GM18499 (cell line): Measurements from ENCODE around the gene USP9X.
"Not testable (repeated sequence)": the region's sequence is repeated elsewhere in the genome, so short reads cannot be mapped to it uniquely, and the experiment has no call there.

Experiments used
- ATAC-seq: cut with Tn5 transposase; IDR thresholded peaks from one replicate; pipeline ENCODE4 v1.9.1; 2021; ENCODE audit warnings: moderate number of reproducible peaks; ENCODE audit not compliant: insufficient read depth, unreplicated experiment

Gene USP9X, protein sequence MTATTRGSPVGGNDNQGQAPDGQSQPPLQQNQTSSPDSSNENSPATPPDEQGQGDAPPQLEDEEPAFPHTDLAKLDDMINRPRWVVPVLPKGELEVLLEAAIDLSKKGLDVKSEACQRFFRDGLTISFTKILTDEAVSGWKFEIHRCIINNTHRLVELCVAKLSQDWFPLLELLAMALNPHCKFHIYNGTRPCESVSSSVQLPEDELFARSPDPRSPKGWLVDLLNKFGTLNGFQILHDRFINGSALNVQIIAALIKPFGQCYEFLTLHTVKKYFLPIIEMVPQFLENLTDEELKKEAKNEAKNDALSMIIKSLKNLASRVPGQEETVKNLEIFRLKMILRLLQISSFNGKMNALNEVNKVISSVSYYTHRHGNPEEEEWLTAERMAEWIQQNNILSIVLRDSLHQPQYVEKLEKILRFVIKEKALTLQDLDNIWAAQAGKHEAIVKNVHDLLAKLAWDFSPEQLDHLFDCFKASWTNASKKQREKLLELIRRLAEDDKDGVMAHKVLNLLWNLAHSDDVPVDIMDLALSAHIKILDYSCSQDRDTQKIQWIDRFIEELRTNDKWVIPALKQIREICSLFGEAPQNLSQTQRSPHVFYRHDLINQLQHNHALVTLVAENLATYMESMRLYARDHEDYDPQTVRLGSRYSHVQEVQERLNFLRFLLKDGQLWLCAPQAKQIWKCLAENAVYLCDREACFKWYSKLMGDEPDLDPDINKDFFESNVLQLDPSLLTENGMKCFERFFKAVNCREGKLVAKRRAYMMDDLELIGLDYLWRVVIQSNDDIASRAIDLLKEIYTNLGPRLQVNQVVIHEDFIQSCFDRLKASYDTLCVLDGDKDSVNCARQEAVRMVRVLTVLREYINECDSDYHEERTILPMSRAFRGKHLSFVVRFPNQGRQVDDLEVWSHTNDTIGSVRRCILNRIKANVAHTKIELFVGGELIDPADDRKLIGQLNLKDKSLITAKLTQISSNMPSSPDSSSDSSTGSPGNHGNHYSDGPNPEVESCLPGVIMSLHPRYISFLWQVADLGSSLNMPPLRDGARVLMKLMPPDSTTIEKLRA (N-terminal part only)

DNA sequence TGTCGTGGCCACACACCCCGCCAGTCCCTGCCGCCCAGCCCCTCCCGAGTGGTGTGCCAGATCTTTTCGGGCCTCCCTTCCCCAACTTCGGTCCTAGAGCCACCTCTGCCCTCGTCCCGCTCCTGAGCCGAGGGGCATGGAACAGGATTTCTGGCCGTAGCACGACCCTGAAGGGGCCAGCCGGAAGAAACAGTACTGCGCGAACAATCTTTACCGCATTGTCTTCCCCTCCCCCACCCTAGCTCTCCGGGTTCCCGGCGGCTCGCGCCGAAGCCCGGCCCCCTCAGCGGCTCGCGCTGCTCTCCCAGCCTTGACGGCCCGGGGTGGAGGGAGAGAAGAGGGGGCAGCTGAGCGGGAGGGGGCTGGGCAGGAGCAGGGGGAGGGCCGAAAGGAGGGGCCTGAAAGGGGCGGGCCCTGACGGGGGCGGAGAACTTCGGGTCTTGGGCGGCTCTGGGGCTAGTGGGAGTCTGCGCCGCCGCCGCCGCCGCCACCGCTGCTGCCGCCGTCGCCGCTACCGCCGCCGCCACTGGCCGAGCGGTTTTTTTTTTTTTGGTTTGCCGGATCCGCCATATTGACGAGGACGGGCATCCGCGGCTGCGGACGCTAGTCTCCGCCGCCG is at the start of gene USP9X:
Gene USP9X (plus strand): TSS at position 553 of the 619 bp plus-strand sequence. CDS start 38,184 bp downstream, outside the sequence.
- peak; percentile 31 for ATAC-seq

DNA sequence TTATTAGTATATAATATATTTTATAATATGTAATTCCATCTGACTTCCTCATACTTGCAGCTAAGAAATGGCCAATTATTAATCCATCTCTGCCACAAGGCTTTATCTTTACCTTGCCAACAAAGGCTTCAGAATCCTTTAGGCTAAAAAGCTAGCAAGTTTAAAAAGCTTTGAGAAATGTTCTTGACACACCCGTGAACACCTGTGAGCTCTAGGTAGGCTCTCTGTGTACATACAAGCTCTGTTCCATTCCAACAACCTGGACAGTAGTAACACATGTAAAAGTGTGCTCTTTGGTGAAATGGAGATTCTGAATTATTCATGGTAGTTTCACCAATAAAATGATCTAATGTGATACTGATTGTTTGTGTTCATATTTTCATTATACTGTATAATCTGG is 49.7 kb upstream of the USP9X start:
- ATAC-seq: no peak

DNA sequence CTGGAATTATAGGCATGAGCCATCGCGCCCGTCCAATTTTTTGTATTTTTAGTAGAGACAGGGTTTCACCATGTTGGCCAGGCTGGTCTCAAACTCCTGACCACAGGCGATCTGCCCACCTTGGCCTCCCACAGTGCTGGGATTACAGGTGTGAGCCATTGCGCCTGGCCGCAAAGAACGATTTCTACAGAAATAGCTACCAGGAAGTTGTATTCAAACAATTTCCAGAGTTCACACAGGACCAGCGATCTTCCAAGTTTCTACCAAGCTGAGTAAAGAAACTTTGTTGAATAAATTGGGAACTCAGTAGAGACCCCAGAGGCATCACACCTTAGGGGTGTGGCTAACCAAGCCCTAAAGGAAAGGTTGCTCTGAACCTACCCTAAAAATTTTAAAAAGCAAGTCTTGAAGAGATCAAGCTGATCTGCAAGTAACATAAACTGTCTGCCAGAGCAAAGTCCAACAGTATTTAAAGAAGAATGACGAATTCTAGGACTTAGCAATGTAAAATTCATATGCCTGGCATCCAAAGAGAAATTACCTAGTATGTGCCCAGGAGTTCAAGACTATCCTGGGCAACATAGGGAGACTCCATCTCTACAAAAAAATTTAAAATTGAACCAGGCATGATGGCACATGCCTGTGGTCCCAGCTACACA is 48.4 kb upstream of the USP9X start:
- ATAC-seq: no peak

DNA sequence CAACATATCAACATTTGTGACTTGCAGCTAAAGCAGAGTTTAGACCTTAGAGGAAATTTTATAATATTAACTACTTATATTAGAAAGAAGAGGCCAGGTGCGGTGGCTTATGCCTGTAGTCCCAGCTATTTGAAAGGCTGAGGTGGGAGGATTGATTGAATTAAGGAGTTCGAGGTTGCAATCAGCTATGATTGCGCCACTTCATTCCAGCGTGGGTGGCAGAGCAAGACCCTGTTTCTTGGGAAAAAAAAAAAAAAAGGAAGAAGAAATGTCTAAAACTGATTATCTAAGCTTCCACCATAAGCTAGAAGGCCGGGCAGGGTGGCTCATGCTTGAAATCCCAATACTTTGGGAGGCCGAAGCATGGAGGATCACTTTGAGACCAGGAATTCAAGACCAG is 42.0 kb upstream of the USP9X start:
- no peak for ATAC-seq

DNA sequence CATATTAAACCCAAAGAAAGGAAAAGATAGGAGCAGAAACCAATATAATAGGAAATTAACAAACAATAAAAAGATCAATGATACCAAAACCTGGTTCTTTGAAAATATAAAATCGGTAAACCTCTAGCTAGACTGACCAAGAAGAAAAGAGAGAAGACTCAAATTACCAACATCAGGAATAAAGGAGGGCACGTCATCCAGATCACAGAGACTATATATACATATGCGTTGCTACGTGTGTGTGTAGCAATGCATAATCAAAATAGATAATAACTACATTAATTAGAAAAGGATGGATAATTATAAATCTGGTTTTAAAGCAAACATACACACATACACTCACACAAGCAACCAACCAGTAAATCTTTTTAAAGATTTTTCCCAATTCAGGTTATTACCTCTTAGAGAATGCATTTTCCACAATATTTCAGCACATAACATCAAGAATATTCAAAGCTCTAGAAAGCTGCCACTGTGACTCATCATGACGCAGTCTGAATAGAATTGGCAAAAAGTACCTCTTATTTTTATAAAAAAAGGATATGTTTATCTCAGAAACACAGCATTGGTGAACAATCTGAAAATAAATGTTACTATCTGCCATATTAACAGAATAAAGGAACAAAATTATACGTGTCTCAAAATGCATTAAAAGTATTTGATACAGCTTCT is 41.4 kb upstream of the USP9X start:
- ATAC-seq: no peak

DNA sequence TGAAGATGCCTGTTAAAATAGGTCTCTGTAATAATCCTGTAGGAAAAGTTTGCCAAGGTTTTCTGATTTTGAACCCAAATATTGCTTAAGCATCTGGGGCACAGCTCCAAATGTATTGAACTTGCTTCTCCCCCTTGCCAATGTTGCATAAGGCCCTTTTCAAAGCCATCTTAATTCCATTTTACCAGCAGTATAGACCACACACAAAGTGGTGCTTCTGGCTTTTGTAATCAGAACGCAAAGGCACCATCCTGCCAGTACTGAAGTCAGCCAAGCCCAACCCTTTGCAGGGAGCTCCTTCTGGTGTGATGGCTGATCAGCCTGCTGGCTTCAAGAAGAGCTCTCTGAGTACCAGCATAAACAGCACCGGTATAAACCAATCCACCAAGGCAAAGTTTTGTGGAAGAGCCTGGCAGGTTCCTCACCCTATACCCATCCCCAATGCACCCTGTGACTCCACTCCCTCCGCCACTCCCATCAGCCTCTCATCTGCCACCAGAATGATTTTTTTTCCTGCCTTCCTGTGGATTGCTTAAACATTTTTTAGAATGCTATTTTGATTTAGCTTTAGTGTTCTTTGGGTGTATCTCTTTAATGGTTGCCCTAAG is 39.2 kb upstream of the USP9X start:
- no peak for ATAC-seq

DNA sequence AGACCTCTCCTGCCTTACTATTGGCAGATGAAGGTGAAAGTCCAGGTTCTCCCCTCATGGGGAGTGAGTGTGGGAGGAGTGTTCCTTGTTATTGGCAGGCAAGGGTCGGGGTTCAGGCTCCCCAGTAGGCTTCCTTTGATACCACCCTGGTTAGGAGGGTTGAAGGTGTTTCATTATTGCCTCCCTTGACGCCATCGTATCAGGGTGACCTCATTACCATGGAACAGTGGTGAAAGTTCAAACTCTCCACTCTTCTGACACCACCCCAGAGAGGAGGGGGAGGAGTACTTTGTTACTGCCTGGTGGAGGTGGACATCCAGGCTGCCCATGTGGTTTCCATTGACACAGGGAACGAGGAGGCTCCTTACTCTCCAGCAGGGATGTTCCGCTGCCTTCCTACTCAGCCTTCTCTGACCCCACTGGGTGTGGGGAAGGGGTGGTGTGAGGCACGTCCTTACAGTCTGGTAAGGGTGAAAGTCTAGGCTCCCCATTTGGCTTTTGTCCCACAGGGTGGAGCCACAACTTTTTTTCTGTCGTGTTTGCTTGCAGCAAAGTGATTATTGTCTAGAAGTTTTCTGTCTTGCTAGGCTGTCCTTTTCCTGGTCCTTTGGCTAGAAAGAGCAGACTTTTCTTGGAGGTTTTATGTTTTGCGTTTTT is 37.2 kb upstream of the USP9X start:
- ATAC-seq: no peak

DNA sequence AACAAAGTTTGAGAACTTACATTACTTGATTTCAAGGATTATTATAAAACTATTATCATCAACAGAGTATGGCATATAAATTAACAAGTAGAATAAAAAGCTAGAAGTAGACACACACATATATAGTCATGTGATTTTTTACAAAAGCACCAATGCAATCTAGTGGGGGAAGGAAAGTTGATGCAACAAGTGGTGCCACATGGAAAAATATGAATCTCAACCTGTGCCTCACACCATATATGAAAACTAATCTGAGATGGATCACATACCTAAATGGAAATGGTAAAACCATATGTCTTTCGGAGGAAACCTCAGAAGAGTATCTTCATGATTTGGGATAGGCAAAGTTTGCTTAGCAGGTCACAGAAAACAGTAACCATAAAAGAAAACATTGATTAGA is 34.9 kb upstream of the USP9X start:
- no peak for ATAC-seq

DNA sequence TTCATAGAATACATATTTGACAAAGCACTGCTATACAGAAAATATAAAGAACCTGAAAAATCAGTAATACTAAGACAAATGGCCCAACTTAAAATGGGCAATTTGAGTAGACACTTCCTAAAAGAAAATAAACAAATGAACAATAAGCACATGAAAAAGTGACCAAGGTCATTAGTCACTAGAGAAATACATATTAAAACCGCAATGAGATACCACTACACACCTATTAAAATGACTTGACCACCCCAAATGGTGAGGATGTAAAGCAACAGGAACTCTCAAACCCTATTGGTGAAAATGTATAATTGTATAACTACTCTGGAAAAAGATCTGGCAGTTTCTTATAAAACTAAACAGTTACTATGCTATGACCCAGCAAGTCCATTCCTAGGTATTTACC is 34.0 kb upstream of the USP9X start:
- ATAC-seq: no peak

DNA sequence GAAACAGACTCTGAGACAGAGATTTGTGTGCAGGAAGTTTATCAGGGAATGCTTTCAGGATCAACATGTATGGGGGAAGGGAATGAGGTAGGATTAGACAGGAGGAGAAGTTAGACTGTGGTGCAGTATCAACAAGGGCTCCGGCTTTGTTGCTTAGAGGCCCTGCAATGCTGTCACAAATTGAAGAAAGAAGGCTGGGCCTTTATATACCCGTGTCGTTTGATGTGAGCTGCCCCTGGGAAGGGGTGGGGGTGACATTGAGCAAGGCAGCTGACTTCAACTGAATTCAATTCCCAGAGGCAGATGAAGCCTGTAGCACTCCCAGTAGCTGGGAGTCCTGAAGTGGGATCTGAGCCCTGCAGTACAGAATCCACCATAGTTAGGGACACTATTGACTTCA is 29.5 kb upstream of the USP9X start:
- ATAC-seq: no peak

DNA sequence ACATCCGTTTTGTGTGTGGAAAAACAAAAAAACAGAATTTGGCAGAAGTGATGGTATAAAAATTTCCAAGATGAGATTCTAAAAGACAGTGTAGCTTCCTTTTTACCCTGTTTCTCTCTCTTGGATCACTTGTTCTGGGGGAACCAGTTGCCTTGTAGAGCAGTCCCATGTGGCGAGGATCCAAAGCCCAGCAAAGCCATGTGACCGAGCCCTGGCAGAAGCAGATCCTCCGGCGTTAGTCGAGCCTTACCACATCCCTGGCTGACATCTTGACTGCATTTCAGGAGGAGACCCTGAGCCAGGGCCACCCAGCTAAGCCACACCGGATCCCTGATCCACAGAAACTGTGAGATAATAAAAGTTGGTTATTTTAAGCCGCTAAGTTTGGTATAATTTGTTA is 22.0 kb upstream of the USP9X start:
- not testable (repeated sequence) for ATAC-seq

DNA sequence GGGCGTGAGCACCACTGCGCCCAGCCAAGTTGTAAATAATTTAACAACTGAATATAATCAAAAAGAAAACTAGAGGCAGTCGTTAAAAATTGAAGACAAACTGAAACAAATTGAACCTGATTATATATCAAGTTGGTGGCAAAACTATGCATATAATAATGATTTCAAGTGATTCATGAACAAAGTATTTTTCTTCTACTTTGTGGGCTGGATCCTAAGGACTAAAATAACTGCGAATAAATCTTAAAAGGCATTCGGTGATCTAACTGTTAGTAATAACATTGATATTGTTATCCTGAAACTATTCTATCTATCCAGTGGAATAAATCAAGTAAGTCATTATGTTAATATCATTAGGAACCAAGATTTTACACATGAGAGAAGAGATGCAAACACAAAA is 21.2 kb upstream of the USP9X start:
- ATAC-seq: no peak

DNA sequence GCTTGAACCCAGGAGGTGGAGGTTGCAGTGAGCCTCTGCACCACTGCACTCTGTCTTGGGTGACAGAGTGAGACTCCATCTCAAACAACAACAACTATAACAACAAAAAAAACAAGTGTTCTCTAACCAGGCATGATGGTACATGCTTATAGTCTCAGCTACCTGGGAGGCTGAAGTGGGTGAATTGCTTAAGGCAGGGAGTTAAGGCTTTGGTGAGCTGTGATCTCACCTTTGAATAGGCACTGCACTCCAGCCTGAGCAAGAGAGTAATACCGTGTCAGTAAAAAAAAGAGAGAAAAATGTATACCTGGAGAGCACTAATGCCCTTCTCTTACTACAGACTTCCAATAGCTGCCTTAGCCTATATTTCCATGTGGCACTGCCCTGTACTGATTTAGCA is 18.9 kb upstream of the USP9X start:
- no peak for ATAC-seq

DNA sequence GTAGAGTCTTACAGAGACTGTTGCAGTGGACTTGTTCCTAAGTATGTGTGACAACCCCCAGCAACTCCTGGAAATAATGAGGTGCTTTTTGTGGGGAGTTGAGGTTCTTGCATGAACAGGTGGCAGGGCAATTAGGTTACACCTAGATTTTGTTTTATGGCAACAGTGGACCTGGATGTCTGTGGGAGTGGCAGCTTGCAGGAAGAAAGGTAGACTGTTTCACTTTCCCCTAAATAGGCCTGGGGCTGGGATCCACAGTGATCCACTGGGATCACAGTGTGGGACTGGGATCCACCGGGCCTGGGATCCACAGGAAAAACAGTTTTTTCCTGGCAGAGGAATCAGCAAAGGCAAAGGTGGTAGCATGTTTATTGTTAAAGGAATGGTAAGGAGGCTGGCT is 18.3 kb upstream of the USP9X start:
- no peak for ATAC-seq

DNA sequence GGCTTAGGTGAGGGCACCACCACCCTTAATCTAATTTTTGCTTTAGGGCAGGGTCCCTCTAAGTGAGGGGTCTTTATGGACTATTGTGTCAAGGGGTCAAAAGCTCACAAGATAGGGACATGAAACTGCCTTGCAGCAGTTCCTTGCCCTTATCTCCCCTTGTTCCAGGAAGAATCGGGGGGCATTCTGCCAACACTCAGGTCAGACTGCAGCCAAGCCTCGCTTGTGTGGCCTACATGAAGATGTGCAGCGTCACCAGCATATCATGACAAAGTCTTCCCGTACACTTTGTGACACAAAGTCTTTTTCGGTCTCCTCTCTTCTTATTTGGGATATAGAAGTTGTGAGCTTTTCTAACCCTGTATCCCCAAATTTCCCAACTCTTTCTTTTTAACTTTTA is 17.5 kb upstream of the USP9X start:
- no peak for ATAC-seq

DNA sequence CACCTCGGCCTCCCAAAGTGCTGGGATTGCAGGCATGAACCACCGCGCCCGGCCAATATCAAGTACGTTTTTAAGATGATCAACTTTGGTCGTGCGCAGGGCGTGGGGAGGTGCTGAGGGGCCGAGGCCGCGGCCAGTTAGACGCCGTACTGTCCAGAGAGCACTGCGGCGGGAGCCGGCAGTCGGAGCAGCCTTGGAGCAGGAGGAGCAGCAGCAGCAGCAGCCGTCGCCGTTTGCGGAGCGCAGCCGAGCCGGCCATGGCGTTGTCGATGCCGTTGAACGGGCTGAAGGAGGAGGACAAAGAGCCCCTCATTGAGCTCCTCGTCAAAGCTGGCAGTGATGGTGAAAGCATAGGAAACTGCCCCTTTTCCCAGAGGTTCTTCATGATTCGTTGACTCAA is 8.5 kb upstream of the USP9X start:
- ATAC-seq: no peak

DNA sequence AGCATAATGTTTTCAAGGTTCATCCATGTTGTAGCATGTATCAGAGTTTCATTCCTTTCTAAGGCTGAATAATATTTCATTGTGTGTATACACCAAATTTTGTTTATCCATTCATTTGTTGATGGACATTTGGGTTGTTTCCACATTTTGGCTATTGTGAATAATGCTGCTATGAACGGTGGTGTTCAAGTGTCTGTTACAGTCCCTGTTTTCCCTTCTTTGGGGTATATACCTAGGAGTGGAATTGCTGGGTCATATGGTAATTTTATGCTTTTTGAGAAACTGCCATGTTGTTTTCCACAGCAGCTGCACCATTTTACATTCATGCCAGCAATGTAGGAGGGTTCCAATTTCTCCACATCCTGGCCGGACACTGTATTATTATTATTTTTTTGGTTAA is 3.4 kb upstream of the USP9X start:
- ATAC-seq: no peak

DNA sequence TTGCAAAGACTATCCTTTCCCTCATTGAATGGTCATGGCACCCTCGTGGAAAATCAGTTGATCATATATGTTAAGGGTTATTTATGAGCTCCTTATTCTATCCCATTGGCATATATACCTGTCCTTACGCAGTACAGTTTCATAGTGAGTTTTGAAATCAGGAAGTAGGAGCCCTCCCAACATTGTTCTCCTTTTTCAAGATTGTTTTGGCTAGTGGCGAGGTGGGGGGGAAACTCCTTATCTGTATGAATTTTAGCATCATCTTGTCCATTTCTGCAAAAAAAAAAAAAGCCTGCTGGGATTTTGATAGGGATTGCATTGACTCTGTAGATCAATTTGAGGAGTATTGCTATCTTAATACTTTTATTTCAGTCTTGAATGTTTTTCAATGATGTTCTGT is 2.5 kb upstream of the USP9X start:
- ATAC-seq: no peak
